ENCODE measurements around the gene JPH3. TPM values are rescaled to one million over a fixed set of nuclear protein-coding genes. Genes with fewer than 3 reads are reported as not detected.

The JPH3 gene
- total RNA-seq, 1 experiment from 2014 or later = 32.7 TPM

- Histone ChIP-seq H4K8ac (replicated peaks; ENCODE audit: insufficient read length, low read depth, low read length) (no peak overlapping the region), H4K20me1 (ENCODE audit: control insufficient read depth, insufficient read depth, insufficient read length) (no peaks in the 10 kb centered on the region), H3K79me2 (ENCODE audit: insufficient read depth, low read length) (no peaks in the 10 kb centered on the region), H3K27ac (ENCODE audit: insufficient read length, low read depth, low read length) (no peak overlapping the region), H3K56ac (ENCODE audit: insufficient read length, low read depth, low read length) (no peak overlapping the region), H3K9ac (ENCODE audit: extremely low read depth, insufficient read length, low read length) (no peak overlapping the region), H4K5ac (ENCODE audit: insufficient read length, low read depth, low read length) (no peak overlapping the region), H3K79me1 (ENCODE audit: insufficient read depth, low read depth, low read length, poor library complexity, severe bottlenecking) (no peaks in the 10 kb centered on the region), H3K4me2 (ENCODE audit: insufficient read depth, insufficient read length, low read length) (no peak overlapping the region), H2BK120ac (ENCODE audit: low read depth, low read length, poor library complexity, severe bottlenecking) (no peak overlapping the region), H2BK15ac (ENCODE audit: low read depth, low read length) (no peak overlapping the region), H3K14ac (ENCODE audit: insufficient read depth, low read length) (no peak overlapping the region), H4K91ac (ENCODE audit: insufficient read length, low read depth, low read length) (no peak overlapping the region), H2AK5ac (ENCODE audit: insufficient read length, low read length) (no peak overlapping the region), H3K23ac (ENCODE audit: insufficient read length, low read depth, low read length) (no peak overlapping the region), H3K27me3 (ENCODE audit: insufficient read depth, low read length) (no peaks in the 10 kb centered on the region), H2BK5ac (ENCODE audit: insufficient read length, low read length) (no peak overlapping the region), H3K23me2 (ENCODE audit: insufficient read length, low read depth, low read length, poor library complexity, severe bottlenecking) (no peaks in the 10 kb centered on the region), H3T11ph (ENCODE audit: low read length) (no peak overlapping the region), H2BK20ac (ENCODE audit: low read depth, low read length, poor library complexity, severe bottlenecking) (no peak overlapping the region), H3K18ac (ENCODE audit: insufficient read length, low read depth, low read length) (no peak overlapping the region), H2AFZ (ENCODE audit: low read length) (no peak overlapping the region), H3K4me1 (ENCODE audit: insufficient read depth, low read length) (no peaks in the 10 kb centered on the region), H3K4ac (ENCODE audit: low read depth, low read length) (no peak overlapping the region), H3K9me3 (ENCODE audit: control insufficient read depth, low read depth, low read length) (no peaks in the 10 kb centered on the region), H2BK12ac (ENCODE audit: insufficient read length, low read depth, low read length) (no peak overlapping the region)
- no peak overlapping the region for H3K27ac Mint-ChIP-seq
- TF ChIP-seq CTCF (conservative IDR thresholded peaks at IDR 0.05) = no peak
- H3K4me1 Mint-ChIP-seq = peaks cover 20 to 38% of the 10 kb centered on the region in 2 experiments
- H3K4me3 Mint-ChIP-seq = no peak overlapping the region; a peak in 1 of 5 replicates
- no CpG with 5 or more reads among the region's 7 CpGs for WGBS (ENCODE audit: extremely low coverage, insufficient read length, low lambda C conversion rate)
- DNase-seq = no peak
- H3K9me3 Mint-ChIP-seq = no peaks in the 10 kb centered on the region; a peak in 1 of 5 replicates
- H3K36me3 Mint-ChIP-seq (ENCODE audit: insufficient read depth in 1 of 3, low read depth in 3 of 3) = no peaks in the 10 kb centered on the region
- peaks cover 9% of the 10 kb centered on the region for H3K27me3 Mint-ChIP-seq (ENCODE audit: low read depth)
Observed at GRCh38 chr16:87581857-87582215, 20.5 kb upstream of the JPH3 start.

Data from H9 (cell line).